K562 treated with DMSO at 1 percent for 48 hours (cell line): ENCODE data around the gene TNFSF9. TPM values are rescaled to one million over a fixed set of nuclear protein-coding genes. Genes with fewer than 3 reads are reported as not detected.

ENCODE experiments used
- total RNA-seq: library from RNA; unstranded; fragments of 300-600 nt; gene quantifications from 2 replicates; pipeline ENCODE4 v1.2.3, GENCODE V29; 2022; ENCODE audit warnings: low replicate concordance; ENCODE audit errors: extremely low read depth

The TNFSF9 gene, protein sequence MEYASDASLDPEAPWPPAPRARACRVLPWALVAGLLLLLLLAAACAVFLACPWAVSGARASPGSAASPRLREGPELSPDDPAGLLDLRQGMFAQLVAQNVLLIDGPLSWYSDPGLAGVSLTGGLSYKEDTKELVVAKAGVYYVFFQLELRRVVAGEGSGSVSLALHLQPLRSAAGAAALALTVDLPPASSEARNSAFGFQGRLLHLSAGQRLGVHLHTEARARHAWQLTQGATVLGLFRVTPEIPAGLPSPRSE
- not detected in 2 replicates for total RNA-seq

GRCh38 chr19:6530386-6531162 is at the start of gene TNFSF9:
Gene TNFSF9, plus strand, starts transcription at chr19:6531026. Its CDS starts 11 bp downstream, at chr19:6531037.

GRCh38 chr19:6481541-6482342 is 49.1 kb upstream of the TNFSF9 start, which contains the start of gene DENND1C:
Gene DENND1C, minus strand, starts transcription at chr19:6481787. Its CDS starts 92 bp downstream, at chr19:6481695.

GRCh38 chr19:6501740-6502648 is 28.8 kb upstream of the TNFSF9 start, which contains the start of gene TUBB4A:
Gene TUBB4A, minus strand, starts transcription at chr19:6502309. Its CDS starts 97 bp downstream, at chr19:6502212.

Other genes with a start within 250 kb of the TNFSF9 start
- not detected in 2 replicates for gene ACER1, start 197.4 kb upstream of the TNFSF9 start, total RNA-seq
- not detected in 2 replicates for gene CLPP, start 169.5 kb upstream of the TNFSF9 start, total RNA-seq
- gene ALKBH7, start 158.2 kb upstream of the TNFSF9 start, total RNA-seq = not detected in 2 replicates
- gene PSPN, start 155.1 kb upstream of the TNFSF9 start, total RNA-seq = not detected in 2 replicates
- not detected in 2 replicates for gene GTF2F1, start 137.9 kb upstream of the TNFSF9 start, total RNA-seq
- gene KHSRP, start 106.2 kb upstream of the TNFSF9 start, total RNA-seq = not detected in 2 replicates
- not detected in 2 replicates for gene SLC25A41, start 97.3 kb upstream of the TNFSF9 start, total RNA-seq
- gene SLC25A23, start 71.2 kb upstream of the TNFSF9 start, total RNA-seq = not detected in 2 replicates
- gene CRB3, start 66.8 kb upstream of the TNFSF9 start, total RNA-seq = not detected in 2 replicates
- not detected in 2 replicates for gene DENND1C, start 49.2 kb upstream of the TNFSF9 start, total RNA-seq
- gene TUBB4A, start 28.7 kb upstream of the TNFSF9 start, total RNA-seq = not detected in 2 replicates
- gene CD70, start 60.1 kb downstream of the TNFSF9 start, total RNA-seq = not detected in 2 replicates
- gene TNFSF14, start 139.1 kb downstream of the TNFSF9 start, total RNA-seq = not detected in 2 replicates
- gene C3, start 189.6 kb downstream of the TNFSF9 start, total RNA-seq = not detected in 2 replicates
- gene GPR108, start 206.6 kb downstream of the TNFSF9 start, total RNA-seq = not detected in 2 replicates
- not detected in 2 replicates for gene TRIP10, start 208.7 kb downstream of the TNFSF9 start, total RNA-seq
- not detected in 2 replicates for gene SH2D3A, start 236.4 kb downstream of the TNFSF9 start, total RNA-seq
- gene VAV1, start 241.7 kb downstream of the TNFSF9 start, total RNA-seq = not detected in 2 replicates